ENCODE data around the gene NAV1.

Gene NAV1

DNA sequence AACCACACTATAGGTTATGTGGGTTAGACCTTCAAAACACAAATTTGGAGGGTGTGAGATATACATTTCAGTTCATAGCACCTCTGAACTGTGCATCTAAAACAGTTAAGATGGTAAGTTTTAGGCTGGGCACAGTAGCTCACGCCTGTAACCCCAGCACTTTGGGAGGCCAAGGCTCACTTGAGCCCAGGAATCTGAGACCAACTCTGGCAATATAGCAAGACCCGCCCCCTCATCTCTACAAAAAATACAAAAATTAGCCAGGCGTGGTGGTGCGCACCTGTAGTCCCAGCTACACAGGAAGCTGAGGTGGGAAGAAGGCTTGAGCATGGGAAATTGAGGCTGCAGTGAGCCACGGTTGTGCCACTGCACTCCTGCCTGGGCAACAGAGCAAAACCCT is 47.9 kb downstream of the NAV1 start:
- DNase-seq (ENCODE audit: low read depth in 1 of 2, low spot score in 1 of 2) = no peak
- no peak for TF ChIP-seq JUND (IDR thresholded peaks at IDR 0.05; ENCODE audit: low read depth)
- in situ Hi-C loops (cut with HindIII; ENCODE audit: low pct_unique_long_range_greater_than_20kb, low sequenced_read_pairs) = no loop called here

DNA sequence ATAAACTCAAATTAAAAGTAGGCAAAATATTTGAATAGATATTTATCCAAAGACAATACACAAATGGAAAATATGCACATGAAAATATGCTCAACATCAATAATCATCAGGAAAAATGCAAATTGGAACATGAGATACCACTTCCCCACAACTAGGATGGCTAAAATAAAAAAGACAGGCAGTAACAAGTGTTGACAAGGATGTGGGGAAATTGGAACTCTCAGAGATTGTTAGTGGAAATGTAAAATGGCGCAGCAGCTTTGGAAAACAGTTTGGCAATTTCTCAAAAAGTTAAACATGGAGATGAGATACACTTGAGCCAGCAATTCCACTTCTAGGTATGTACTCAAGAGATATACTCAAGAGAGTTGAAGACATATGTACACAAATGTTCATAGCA is 48.8 kb downstream of the NAV1 start:
- TF ChIP-seq JUND (IDR thresholded peaks at IDR 0.05; ENCODE audit: low read depth) = no peak
- DNase-seq (ENCODE audit: low read depth in 1 of 2, low spot score in 1 of 2) = no peak
- in situ Hi-C loops (cut with HindIII; ENCODE audit: low pct_unique_long_range_greater_than_20kb, low sequenced_read_pairs) = no loop called here

All from T47D (cell line).